T-cell (primary cell): ENCODE measurements around the gene GPR31. TPM values are rescaled to one million over a fixed set of nuclear protein-coding genes. Genes with fewer than 3 reads are reported as not detected.

ENCODE experiments used
- ATAC-seq, 4 experiments: fragments of 200-7000 bp in 3 of 4; fragments of 150-1000 bp in 1 of 4; cut with Tn5 transposase; replicated peaks in 1 of 4; 1 replicate in 3 of 4; 2 replicates in 1 of 4; pipeline ENCODE4 v1.10.0; 2021; ENCODE audit warnings: moderate library complexity in 3 of 4, mild to moderate bottlenecking in 2 of 4, moderate number of reproducible peaks in 1 of 4
- CTCF ChIA-PET, 2 donors: fragments of 300-600 bp; sonication (Branson Sonifier 250); formaldehyde crosslinking; loops; one replicate each; lab custom pipeline; 2022; ENCODE audit warnings: antibody characterized with exemption in 2 of 2; lab: Charles Lee
- POLR2A ChIA-PET, 2 donors: fragments of 300-600 bp; sonication (Branson Sonifier 250); formaldehyde crosslinking; loops; one replicate each; lab custom pipeline; 2022; ENCODE audit warnings: antibody characterized with exemption in 2 of 2; lab: Charles Lee
- DNase-seq, 35 experiments: peaks; one replicate each; pipeline versions ENCODE4 v3.0.0 to v3.0.0-alpha.2; 2013 to 2023
- H3K27ac ChIP-seq: one replicate; pipeline ENCODE4 v1.5.1; 2013; ENCODE audit warnings: low read length
- H3K27me3 ChIP-seq, 2 experiments: replicated peaks in 1 of 2; 1 replicate in 1 of 2; 2 replicates in 1 of 2; pipeline versions ENCODE4 v1.6.1 to v1.7.0; 2013; ENCODE audit warnings: low read length in 1 of 2, mixed read lengths in 1 of 2; ENCODE audit not compliant: control insufficient read depth in 2 of 2, insufficient read depth in 2 of 2; ENCODE audit errors: extremely low read depth in 1 of 2
- H3K36me3 ChIP-seq, 2 donors: 1 replicate in 1 of 2; 2 replicates in 1 of 2; pipeline versions ENCODE4 v1.6.1 to v1.7.0; 2013; ENCODE audit warnings: low read length in 1 of 2; ENCODE audit not compliant: control insufficient read depth in 2 of 2, insufficient read depth in 1 of 2; ENCODE audit errors: extremely low read depth in 1 of 2
- H3K4me1 ChIP-seq, 2 experiments: 1 replicate in 1 of 2; 2 replicates in 1 of 2; pipeline versions ENCODE4 v1.6.1 to v1.7.0; 2013; ENCODE audit warnings: low read length in 2 of 2, mixed read lengths in 1 of 2; ENCODE audit not compliant: insufficient read depth in 2 of 2, control insufficient read depth in 1 of 2; ENCODE audit errors: extremely low read depth in 1 of 2
- H3K4me3 ChIP-seq, 2 donors: 1 replicate in 1 of 2; 2 replicates in 1 of 2; pipeline versions ENCODE4 v1.5.1 to v1.7.0; 2013; ENCODE audit warnings: mild to moderate bottlenecking in 2 of 2, low read length in 1 of 2, moderate library complexity in 1 of 2; ENCODE audit not compliant: control insufficient read depth in 1 of 2; ENCODE audit errors: extremely low read depth in 1 of 2
- H3K9me3 ChIP-seq: 2 replicates; pipeline ENCODE4 v1.7.0; 2013
- H3K27ac Mint-ChIP-seq, 2 donors: one replicate each; pipeline ENCODE4 v1.8.0; 2020 to 2021; ENCODE audit warnings: mild to moderate bottlenecking in 2 of 2, mixed read lengths in 2 of 2
- H3K27me3 Mint-ChIP-seq, 2 donors: one replicate each; pipeline ENCODE4 v1.8.0; 2021 to 2022; ENCODE audit warnings: mixed read lengths in 2 of 2
- H3K36me3 Mint-ChIP-seq: one replicate; pipeline ENCODE4 v1.8.0; 2021; ENCODE audit warnings: mixed read lengths
- H3K4me1 Mint-ChIP-seq, 3 donors: one replicate each; pipeline ENCODE4 v1.8.0; 2020 to 2022; ENCODE audit warnings: mixed read lengths in 3 of 3, mild to moderate bottlenecking in 1 of 3
- H3K4me3 Mint-ChIP-seq, 3 donors: one replicate each; pipeline ENCODE4 v1.8.0; 2020 to 2022; ENCODE audit warnings: mild to moderate bottlenecking in 3 of 3, mixed read lengths in 3 of 3, moderate library complexity in 3 of 3
- H3K9me3 Mint-ChIP-seq, 3 donors: one replicate each; pipeline ENCODE4 v1.8.0; 2020 to 2022; ENCODE audit warnings: mixed read lengths in 3 of 3
- WGBS: methylation state at CpG from one replicate; pipeline ENCODE4 v1.1.5; 2013; ENCODE audit warnings: missing lambda C conversion rate; ENCODE audit not compliant: insufficient coverage; 5-methylcytosine and 5-hydroxymethylcytosine counted together
- total RNA-seq, 35 experiments: library from RNA in 6 of 35; stranded (reverse) in 6 of 35; fragments of 120-200 nt in 1 of 35; gene quantifications; one replicate each; pipeline versions ENCODE4 v1.2.1 to v1.2.4 and lab custom pipeline; 2013 to 2026

The GPR31 gene
- total RNA-seq, 5 donors from 2014 or later (not counting 1 experiment from before 2014, with no cell fraction given) = not detected

DNA sequence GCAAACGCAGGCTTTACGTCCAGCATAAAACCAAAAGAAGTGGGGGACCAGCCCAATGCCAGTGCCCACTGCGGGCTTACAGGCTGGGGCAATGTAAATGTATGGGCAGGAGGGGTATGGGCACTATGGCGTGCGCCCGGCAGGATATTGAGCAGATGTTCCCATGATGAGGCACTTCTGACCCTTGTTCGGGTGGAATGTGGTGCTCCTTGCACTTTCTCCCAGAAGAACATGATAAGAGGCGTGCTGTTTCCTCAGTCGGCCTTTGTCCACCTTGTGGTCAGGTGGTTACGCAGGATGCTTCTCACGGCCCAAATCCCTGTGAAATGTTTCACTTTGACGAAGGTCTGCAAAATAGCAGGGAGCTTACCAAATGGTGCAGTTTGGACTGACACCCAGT, 4.8 kb upstream of the GPR31 start:
- POLR2A ChIA-PET = no interaction called here
- peaks cover 0 to 2% of the 10 kb centered on the region in 2 experiments for H3K27me3 ChIP-seq
- no peaks in the 10 kb centered on the region for H3K4me1 Mint-ChIP-seq
- CTCF ChIA-PET = interaction anchor here in 1 of 2 donors (0.6 kb wide), 2 partner anchors 84 to 181 kb away, joined by 3 to 5 read pairs; no protein-coding TSS in a partner anchor
- H3K36me3 ChIP-seq = no peaks in the 10 kb centered on the region
- no peaks in the 10 kb centered on the region for H3K36me3 Mint-ChIP-seq
- WGBS = 90% methylated on average over 12 of the region's 12 CpGs
- no peaks in the 10 kb centered on the region for H3K9me3 Mint-ChIP-seq
- DNase-seq (no peak), ATAC-seq (no peak)
- no peak overlapping the region for H3K4me3 ChIP-seq
- H3K9me3 ChIP-seq = no peaks in the 10 kb centered on the region
- peaks cover 3 to 8% of the 10 kb centered on the region in 2 donors for H3K27me3 Mint-ChIP-seq
- H3K27ac Mint-ChIP-seq = no peak overlapping the region
- no peak overlapping the region for H3K4me3 Mint-ChIP-seq
- H3K27ac ChIP-seq = no peak overlapping the region
- no peaks in the 10 kb centered on the region for H3K4me1 ChIP-seq

- DNase-seq (no peak), ATAC-seq (no peak)
- H3K4me1 Mint-ChIP-seq = no peaks in the 10 kb centered on the region
- no peak overlapping the region for H3K27ac Mint-ChIP-seq
- no peak overlapping the region for H3K4me3 Mint-ChIP-seq
- Histone ChIP-seq H3K27me3 (peaks cover 0 to 2% of the 10 kb centered on the region in 2 experiments), H3K4me1 (no peaks in the 10 kb centered on the region), H3K9me3 (no peaks in the 10 kb centered on the region), H3K27ac (no peak overlapping the region), H3K36me3 (no peaks in the 10 kb centered on the region), H3K4me3 (no peak overlapping the region)
- WGBS = no CpG with 5 or more reads among the region's 5 CpGs
- H3K36me3 Mint-ChIP-seq = no peaks in the 10 kb centered on the region
- POLR2A ChIA-PET = no interaction called here
- peaks cover 3 to 7% of the 10 kb centered on the region in 2 donors for H3K27me3 Mint-ChIP-seq
- CTCF ChIA-PET = no interaction called here
- H3K9me3 Mint-ChIP-seq = no peaks in the 10 kb centered on the region
Observed at GRCh38 chr6:167161851-167162467, 4.2 kb upstream of the GPR31 start.

GRCh38 chr6:167157414-167157813, 366 bp downstream of the GPR31 start:
- peaks cover 2 to 5% of the 10 kb centered on the region in 2 donors for H3K27me3 Mint-ChIP-seq
- no peak for DNase-seq
- no peak overlapping the region for H3K27ac Mint-ChIP-seq
- POLR2A ChIA-PET = no interaction called here
- H3K4me1 Mint-ChIP-seq = peaks cover 0 to 15% (median 3%) of the 10 kb centered on the region in 3 donors
- Histone ChIP-seq H3K27me3 (peaks cover 0 to 2% of the 10 kb centered on the region in 2 experiments), H3K4me1 (peaks cover 0 to 2% of the 10 kb centered on the region in 2 experiments), H3K9me3 (no peaks in the 10 kb centered on the region), H3K27ac (no peak overlapping the region), H3K36me3 (no peaks in the 10 kb centered on the region), H3K4me3 (no peak overlapping the region)
- H3K9me3 Mint-ChIP-seq = no peaks in the 10 kb centered on the region
- no peaks in the 10 kb centered on the region for H3K36me3 Mint-ChIP-seq
- H3K4me3 Mint-ChIP-seq = no peak overlapping the region
- no peak for ATAC-seq
- CTCF ChIA-PET = no interaction called here
- 93% methylated on average over 19 of the region's 19 CpGs for WGBS

GRCh38 chr6:167154895-167155294, 2.9 kb downstream of the GPR31 start:
- Histone ChIP-seq H3K27me3 (no peaks in the 10 kb centered on the region), H3K4me1 (peaks cover 0 to 6% of the 10 kb centered on the region in 2 experiments), H3K4me3 (no peak overlapping the region), H3K36me3 (no peaks in the 10 kb centered on the region), H3K9me3 (no peaks in the 10 kb centered on the region), H3K27ac (no peak overlapping the region)
- WGBS = no CpG with 5 or more reads among the region's 2 CpGs
- no peak for ATAC-seq
- no peaks in the 10 kb centered on the region for H3K9me3 Mint-ChIP-seq
- ChIA-PET POLR2A (no interaction called here), CTCF (no interaction called here)
- peaks cover 0 to 27% (median 12%) of the 10 kb centered on the region in 3 donors for H3K4me1 Mint-ChIP-seq
- no peaks in the 10 kb centered on the region for H3K36me3 Mint-ChIP-seq
- no peak overlapping the region for H3K27ac Mint-ChIP-seq
- H3K27me3 Mint-ChIP-seq = peaks cover 2 to 5% of the 10 kb centered on the region in 2 donors
- no peak for DNase-seq
- no peak overlapping the region for H3K4me3 Mint-ChIP-seq

DNA sequence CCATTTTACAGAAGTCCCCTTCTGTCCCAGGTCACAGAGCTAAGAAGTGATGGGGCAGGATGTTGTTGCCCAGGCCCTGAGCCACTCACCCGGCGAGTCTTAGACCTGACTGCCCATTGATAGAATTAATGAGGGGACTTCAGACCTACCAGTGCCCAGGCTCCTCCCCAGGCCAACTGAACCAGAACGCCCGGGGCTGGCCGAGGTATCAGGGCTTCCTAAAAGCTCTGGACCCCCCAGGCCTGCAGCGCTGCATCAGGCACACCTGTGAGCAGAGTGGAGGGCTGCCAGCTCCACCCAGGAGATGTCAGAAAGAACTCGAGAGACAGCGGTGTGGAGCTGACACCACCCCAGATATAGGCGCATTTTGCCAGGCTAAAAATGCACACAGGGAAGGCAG, 3.5 kb downstream of the GPR31 start:
- H3K27me3 Mint-ChIP-seq = peaks cover 2 to 5% of the 10 kb centered on the region in 2 donors
- no peaks in the 10 kb centered on the region for H3K9me3 ChIP-seq
- H3K27ac ChIP-seq = no peak overlapping the region
- H3K9me3 Mint-ChIP-seq = no peaks in the 10 kb centered on the region
- H3K27me3 ChIP-seq = no peaks in the 10 kb centered on the region
- WGBS = 93% methylated on average over 9 of the region's 9 CpGs
- H3K36me3 Mint-ChIP-seq = no peaks in the 10 kb centered on the region
- DNase-seq (no peak), ATAC-seq (no peak)
- peaks cover 0 to 6% of the 10 kb centered on the region in 2 experiments for H3K4me1 ChIP-seq
- H3K4me3 ChIP-seq = no peak overlapping the region
- H3K36me3 ChIP-seq = no peaks in the 10 kb centered on the region
- H3K4me1 Mint-ChIP-seq = peaks cover 0 to 27% (median 12%) of the 10 kb centered on the region in 3 donors
- ChIA-PET POLR2A (no interaction called here), CTCF (no interaction called here)
- no peak overlapping the region for H3K27ac Mint-ChIP-seq
- H3K4me3 Mint-ChIP-seq = peak overlapping the region in 1 of 3 donors; percentile 31

DNA sequence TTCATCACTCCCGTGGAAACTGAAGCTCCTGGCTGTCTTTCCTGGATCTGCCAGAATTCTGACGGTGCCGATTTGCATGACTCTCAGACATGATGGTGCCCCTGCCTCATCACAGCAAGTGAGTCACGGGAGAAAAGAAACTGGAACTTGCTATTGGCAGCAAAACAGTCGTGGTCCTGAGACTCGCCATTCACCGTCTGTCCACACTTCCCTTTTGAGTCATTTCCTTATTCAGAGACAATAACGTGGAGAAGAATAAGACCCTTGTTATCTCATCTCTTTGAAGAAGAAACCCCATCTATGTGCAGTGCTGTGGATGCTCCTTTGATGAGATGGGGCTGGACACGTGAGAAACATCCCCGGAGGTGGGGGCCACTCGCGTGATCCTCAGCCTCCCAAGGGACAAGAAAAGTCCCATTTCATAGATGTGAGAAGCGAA, 4.2 kb downstream of the GPR31 start:
- H3K9me3 Mint-ChIP-seq = no peaks in the 10 kb centered on the region
- 51% methylated on average over 7 of the region's 13 CpGs for WGBS
- H3K4me1 Mint-ChIP-seq = peaks cover 0 to 27% (median 12%) of the 10 kb centered on the region in 3 donors
- Histone ChIP-seq H3K4me3 (peak overlapping the region in 1 of 2 donors; percentile 41), H3K27ac (peak overlapping the region; percentile 26), H3K4me1 (peaks cover 0 to 6% of the 10 kb centered on the region in 2 experiments), H3K9me3 (no peaks in the 10 kb centered on the region), H3K27me3 (no peaks in the 10 kb centered on the region), H3K36me3 (no peaks in the 10 kb centered on the region)
- ChIA-PET POLR2A (no interaction called here), CTCF (interaction anchor here in 1 of 2 donors (0.5 kb wide), 1 partner anchor 354 kb away, joined by 3 read pairs; no protein-coding TSS in a partner anchor)
- peaks cover 2 to 5% of the 10 kb centered on the region in 2 donors for H3K27me3 Mint-ChIP-seq
- no peaks in the 10 kb centered on the region for H3K36me3 Mint-ChIP-seq
- H3K4me3 Mint-ChIP-seq = peak overlapping the region; percentile 53 to 60 (median 57)
- peak overlapping the region in 1 of 2 donors; percentile 37 for H3K27ac Mint-ChIP-seq
- DNase-seq (peak in 2 of 35 experiments; percentile 12 to 22), ATAC-seq (peak in 1 of 4 experiments; percentile 39)
